Neural progenitor cell (in vitro differentiated cells): ENCODE results near the gene AP1B1.

Experiments used
- EZH2 ChIP-seq: fragments of 200-600 bp; sonication (generic); IDR thresholded peaks from 2 replicates; pipeline ENCODE4 v1.6.1; 2017; ENCODE audit warnings: antibody characterized with exemption, mild to moderate bottlenecking, moderate library complexity
- EZH2phosphoT487 ChIP-seq: fragments of 200-600 bp; sonication (generic); IDR thresholded peaks from 2 replicates; pipeline ENCODE4 v1.6.1; 2017; ENCODE audit warnings: antibody characterized with exemption
- TF ChIP-seq, protein P1 (sequence below): fragments of 200-600 bp; sonication (generic); IDR thresholded peaks from 2 replicates; pipeline ENCODE4 v1.5.1; 2017; ENCODE audit warnings: antibody characterized with exemption, mild to moderate bottlenecking

GRCh38 chr22:29331213-29331612 lies 57.2 kb downstream of the AP1B1 start:
- TF ChIP-seq, protein P1, sequence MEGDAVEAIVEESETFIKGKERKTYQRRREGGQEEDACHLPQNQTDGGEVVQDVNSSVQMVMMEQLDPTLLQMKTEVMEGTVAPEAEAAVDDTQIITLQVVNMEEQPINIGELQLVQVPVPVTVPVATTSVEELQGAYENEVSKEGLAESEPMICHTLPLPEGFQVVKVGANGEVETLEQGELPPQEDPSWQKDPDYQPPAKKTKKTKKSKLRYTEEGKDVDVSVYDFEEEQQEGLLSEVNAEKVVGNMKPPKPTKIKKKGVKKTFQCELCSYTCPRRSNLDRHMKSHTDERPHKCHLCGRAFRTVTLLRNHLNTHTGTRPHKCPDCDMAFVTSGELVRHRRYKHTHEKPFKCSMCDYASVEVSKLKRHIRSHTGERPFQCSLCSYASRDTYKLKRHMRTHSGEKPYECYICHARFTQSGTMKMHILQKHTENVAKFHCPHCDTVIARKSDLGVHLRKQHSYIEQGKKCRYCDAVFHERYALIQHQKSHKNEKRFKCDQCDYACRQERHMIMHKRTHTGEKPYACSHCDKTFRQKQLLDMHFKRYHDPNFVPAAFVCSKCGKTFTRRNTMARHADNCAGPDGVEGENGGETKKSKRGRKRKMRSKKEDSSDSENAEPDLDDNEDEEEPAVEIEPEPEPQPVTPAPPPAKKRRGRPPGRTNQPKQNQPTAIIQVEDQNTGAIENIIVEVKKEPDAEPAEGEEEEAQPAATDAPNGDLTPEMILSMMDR: no peak
- TF ChIP-seq EZH2phosphoT487 (no peak), EZH2 (no peak)
